GM21825 (cell line): Measurements from ENCODE around the gene TNIK.

Experiments used
- ATAC-seq: cut with Tn5 transposase; IDR thresholded peaks from one replicate; pipeline ENCODE4 v1.9.1; 2021; ENCODE audit warnings: mild to moderate bottlenecking, moderate library complexity; ENCODE audit not compliant: unreplicated experiment

The TNIK gene

DNA sequence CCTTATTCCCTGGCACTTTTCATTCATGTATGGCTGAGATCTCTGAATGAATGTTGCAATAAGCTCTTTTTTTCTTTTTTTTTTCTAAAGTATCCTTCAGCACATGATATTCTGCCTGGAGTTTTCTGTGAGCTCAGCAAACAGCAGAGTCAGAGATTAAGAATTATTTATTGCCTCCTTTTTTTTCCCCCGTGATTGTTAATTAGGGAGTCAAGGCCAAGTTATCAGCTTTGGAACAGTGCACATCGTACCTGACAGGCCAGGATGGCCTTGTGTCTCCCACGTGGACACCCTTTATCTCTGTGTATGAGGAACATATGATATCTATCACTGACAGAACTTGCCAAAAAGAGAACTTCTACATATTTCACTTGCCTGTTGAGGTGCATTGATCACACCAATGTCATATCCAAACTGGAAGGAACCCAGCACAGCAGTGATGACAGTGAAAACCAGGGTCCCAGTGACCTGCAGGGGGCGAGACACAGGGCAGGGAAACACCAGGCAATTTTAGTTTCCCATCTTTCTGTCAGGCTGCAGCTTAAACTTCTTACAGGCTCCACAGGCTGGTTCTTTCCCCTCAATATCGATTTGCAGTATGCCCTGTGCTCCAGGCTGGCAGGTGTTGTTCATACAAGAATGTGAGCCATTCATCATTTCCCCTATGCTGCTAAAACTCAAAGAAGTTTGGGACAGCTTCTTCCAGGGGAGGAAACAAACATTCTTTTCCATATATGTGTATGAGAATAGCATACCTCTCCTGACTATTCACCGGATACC is 441.9 kb downstream of the TNIK start:
- ATAC-seq = no peak

DNA sequence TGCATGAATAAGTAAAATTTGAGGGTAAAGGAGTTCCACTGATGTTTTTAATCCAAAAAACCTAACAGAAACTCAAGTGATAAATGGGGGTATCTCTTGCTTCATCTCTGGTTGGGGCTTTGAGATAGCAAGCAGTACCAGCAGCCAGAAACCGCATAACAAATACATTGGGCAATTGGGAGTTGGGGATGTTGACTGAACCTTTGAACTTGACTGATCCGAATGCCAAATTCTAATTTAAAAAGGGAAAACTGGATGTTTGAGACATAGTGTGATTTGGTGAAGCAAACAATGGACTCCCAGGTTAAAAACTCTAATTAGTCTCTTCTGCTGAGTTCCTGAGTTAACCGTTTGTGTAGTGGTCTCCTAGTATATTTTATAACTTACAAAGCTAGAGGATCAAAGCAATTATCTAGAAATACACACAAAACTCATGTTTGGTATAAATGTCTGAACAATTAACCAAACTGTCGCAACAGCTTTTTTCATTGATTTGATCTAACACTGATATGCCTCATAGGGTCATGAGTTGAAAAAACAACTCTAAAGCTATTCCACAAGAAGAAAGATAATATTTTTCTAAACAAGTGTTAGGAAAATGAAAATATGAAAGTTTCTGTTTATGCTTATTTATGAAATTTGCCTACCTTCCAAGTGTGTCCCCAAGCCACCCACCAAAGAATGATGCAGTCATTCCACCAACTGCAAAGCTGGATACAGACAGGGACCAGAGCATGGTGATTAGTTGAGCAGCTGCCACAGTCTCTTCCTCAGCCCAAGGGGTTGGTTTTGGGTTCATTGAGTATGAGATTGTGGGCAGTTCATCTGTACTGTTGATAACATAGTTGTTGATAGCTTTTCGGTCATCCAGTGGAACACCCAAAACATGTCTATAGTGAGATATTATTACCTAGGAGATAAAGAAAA is 446.1 kb downstream of the TNIK start:
- ATAC-seq = no peak

DNA sequence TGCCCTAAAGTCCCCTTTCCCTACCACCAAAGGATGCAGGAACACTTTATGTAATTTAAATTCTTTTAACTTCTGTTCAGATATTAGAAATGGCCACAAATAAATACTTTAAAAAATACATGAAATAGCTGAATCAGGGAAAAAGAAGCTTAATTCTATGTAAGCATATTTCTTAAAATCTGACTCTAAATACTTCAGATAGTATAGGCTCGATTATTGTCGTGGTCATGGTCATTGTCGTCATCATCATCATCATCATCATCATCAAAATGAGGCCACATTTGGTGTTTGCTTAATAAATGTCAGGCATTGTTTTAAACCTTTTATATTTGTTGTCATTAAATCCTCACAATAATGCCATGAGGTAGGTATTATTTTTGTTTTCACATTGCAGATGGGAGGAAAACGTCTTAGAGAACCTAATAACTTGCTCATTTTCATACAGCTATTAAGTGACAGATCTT is 448.3 kb downstream of the TNIK start:
- ATAC-seq = no peak
